Activated CD4-positive, alpha-beta T cell treated with anti-CD3 and anti-CD28 coated beads, Interleukin-2, amount 10 ng/mL, durations not matched to agents 7 days and 5 days (primary cell): ENCODE measurements around the gene SH3RF1. TPM values are rescaled to one million over a fixed set of nuclear protein-coding genes. Genes with fewer than 3 reads are reported as not detected.

Experiments
- CTCF ChIA-PET: fragments of 350-600 bp; sonication (Branson Sonifier 250); formaldehyde crosslinking; loops from one replicate; lab custom pipeline; 2021; ENCODE audit warnings: antibody characterized with exemption; lab: Charles Lee
- POLR2A ChIA-PET: fragments of 350-600 bp; sonication (Branson Sonifier 250); formaldehyde crosslinking; loops from one replicate; lab custom pipeline; 2021; ENCODE audit warnings: antibody characterized with exemption; lab: Charles Lee
- DNase-seq: peaks from one replicate; pipeline ENCODE4 v3.0.0-alpha.2; 2020
- H3K27ac Mint-ChIP-seq: one replicate; pipeline ENCODE4 v1.8.0; 2021; ENCODE audit warnings: mild to moderate bottlenecking, moderate library complexity, mixed read lengths
- H3K27me3 Mint-ChIP-seq: one replicate; pipeline ENCODE4 v1.8.0; 2021; ENCODE audit warnings: mixed read lengths
- H3K36me3 Mint-ChIP-seq: one replicate; pipeline ENCODE4 v1.8.0; 2021; ENCODE audit warnings: low read depth, mixed read lengths
- H3K4me1 Mint-ChIP-seq: one replicate; pipeline ENCODE4 v1.8.0; 2021; ENCODE audit warnings: mixed read lengths
- H3K4me3 Mint-ChIP-seq: one replicate; pipeline ENCODE4 v1.8.0; 2021; ENCODE audit warnings: mild to moderate bottlenecking, moderate library complexity, mixed read lengths
- H3K9me3 Mint-ChIP-seq: one replicate; pipeline ENCODE4 v1.8.0; 2021; ENCODE audit warnings: mixed read lengths
- total RNA-seq, 2 experiments: library from RNA; stranded (reverse); gene quantifications; one replicate each; pipeline ENCODE4 v1.2.3, GENCODE V29; 2021

Gene SH3RF1
- total RNA-seq, 2 experiments from 2014 or later, result 0.17 TPM

GRCh38 chr4:169167957-169168858 is 102.5 kb downstream of the SH3RF1 start:
- Mint-ChIP-seq H3K27ac (no peak overlapping the region), H3K9me3 (no peaks in the 10 kb centered on the region), H3K4me3 (no peak overlapping the region), H3K36me3 (no peaks in the 10 kb centered on the region), H3K27me3 (peaks cover 14% of the 10 kb centered on the region), H3K4me1 (peaks cover 9% of the 10 kb centered on the region)
- POLR2A ChIA-PET, result no interaction called here
- CTCF ChIA-PET, result no interaction called here
- DNase-seq, result no peak

- Mint-ChIP-seq H3K36me3 (no peaks in the 10 kb centered on the region), H3K9me3 (no peaks in the 10 kb centered on the region), H3K27ac (no peak overlapping the region), H3K4me1 (peaks cover 9% of the 10 kb centered on the region), H3K27me3 (peaks cover 9% of the 10 kb centered on the region), H3K4me3 (no peak overlapping the region)
- CTCF ChIA-PET, result no interaction called here
- POLR2A ChIA-PET, result no interaction called here
- DNase-seq, result no peak
These were observed 105.9 kb downstream of the SH3RF1 start for GRCh38 chr4:169164669-169165415.

- DNase-seq, result no peak
- CTCF ChIA-PET, result no interaction called here
- POLR2A ChIA-PET, result no interaction called here
- Mint-ChIP-seq H3K36me3 (no peaks in the 10 kb centered on the region), H3K4me1 (peaks cover 9% of the 10 kb centered on the region), H3K27ac (no peak overlapping the region), H3K9me3 (no peaks in the 10 kb centered on the region), H3K4me3 (no peak overlapping the region), H3K27me3 (peaks cover 9% of the 10 kb centered on the region)
These were observed 106.6 kb downstream of the SH3RF1 start for GRCh38 chr4:169163947-169164668.

GRCh38 chr4:169163495-169163894 is 107.3 kb downstream of the SH3RF1 start:
- POLR2A ChIA-PET, result no interaction called here
- no peaks in the 10 kb centered on the region for H3K9me3 Mint-ChIP-seq
- CTCF ChIA-PET, result no interaction called here
- H3K4me3 Mint-ChIP-seq, result no peak overlapping the region
- no peak for DNase-seq
- H3K36me3 Mint-ChIP-seq, result no peaks in the 10 kb centered on the region
- peaks cover 7% of the 10 kb centered on the region for H3K4me1 Mint-ChIP-seq
- peaks cover 6% of the 10 kb centered on the region for H3K27me3 Mint-ChIP-seq
- H3K27ac Mint-ChIP-seq, result no peak overlapping the region

- Mint-ChIP-seq H3K4me1 (no peaks in the 10 kb centered on the region), H3K9me3 (no peaks in the 10 kb centered on the region), H3K36me3 (no peaks in the 10 kb centered on the region), H3K27me3 (peaks cover 6% of the 10 kb centered on the region), H3K4me3 (no peak overlapping the region), H3K27ac (no peak overlapping the region)
- CTCF ChIA-PET, result no interaction called here
- no peak for DNase-seq
- POLR2A ChIA-PET, result no interaction called here
These were observed 109.9 kb downstream of the SH3RF1 start for GRCh38 chr4:169160825-169161224.

- no peak for DNase-seq
- Mint-ChIP-seq H3K4me1 (no peaks in the 10 kb centered on the region), H3K27ac (no peak overlapping the region), H3K27me3 (peaks cover 8% of the 10 kb centered on the region), H3K9me3 (no peaks in the 10 kb centered on the region), H3K36me3 (no peaks in the 10 kb centered on the region), H3K4me3 (no peak overlapping the region)
- POLR2A ChIA-PET, result no interaction called here
- CTCF ChIA-PET, result no interaction called here
These were observed 111.1 kb downstream of the SH3RF1 start for GRCh38 chr4:169159624-169160171.

- no peak overlapping the region for H3K4me3 Mint-ChIP-seq
- DNase-seq, result no peak
- no peak overlapping the region for H3K27ac Mint-ChIP-seq
- H3K4me1 Mint-ChIP-seq, result no peaks in the 10 kb centered on the region
- ChIA-PET CTCF (interaction anchor here (0.6 kb wide), 1 partner anchor 503 kb away, joined by 3 read pairs; no protein-coding TSS in a partner anchor), POLR2A (no interaction called here)
- H3K9me3 Mint-ChIP-seq, result no peaks in the 10 kb centered on the region
- H3K27me3 Mint-ChIP-seq, result peaks cover 8% of the 10 kb centered on the region
- no peaks in the 10 kb centered on the region for H3K36me3 Mint-ChIP-seq
These were observed 111.9 kb downstream of the SH3RF1 start for GRCh38 chr4:169158861-169159260.

GRCh38 chr4:169158046-169158445 is 112.7 kb downstream of the SH3RF1 start:
- Mint-ChIP-seq H3K36me3 (no peaks in the 10 kb centered on the region), H3K9me3 (no peaks in the 10 kb centered on the region), H3K4me3 (no peak overlapping the region), H3K27ac (no peak overlapping the region), H3K27me3 (peaks cover 6% of the 10 kb centered on the region), H3K4me1 (no peaks in the 10 kb centered on the region)
- ChIA-PET CTCF (no interaction called here), POLR2A (no interaction called here)
- DNase-seq, result no peak

GRCh38 chr4:169156392-169156791 is 114.4 kb downstream of the SH3RF1 start:
- H3K27ac Mint-ChIP-seq, result no peak overlapping the region
- DNase-seq, result no peak
- no peaks in the 10 kb centered on the region for H3K9me3 Mint-ChIP-seq
- H3K36me3 Mint-ChIP-seq, result no peaks in the 10 kb centered on the region
- H3K4me1 Mint-ChIP-seq, result no peaks in the 10 kb centered on the region
- CTCF ChIA-PET, result interaction anchor here (0.6 kb wide), 1 partner anchor 67 kb away, joined by 4 read pairs; no protein-coding TSS in a partner anchor
- H3K4me3 Mint-ChIP-seq, result no peak overlapping the region
- peaks cover 2% of the 10 kb centered on the region for H3K27me3 Mint-ChIP-seq
- POLR2A ChIA-PET, result no interaction called here

GRCh38 chr4:169154121-169154520 is 116.6 kb downstream of the SH3RF1 start:
- Mint-ChIP-seq H3K9me3 (no peaks in the 10 kb centered on the region), H3K27me3 (peaks cover 3% of the 10 kb centered on the region), H3K4me3 (no peak overlapping the region), H3K27ac (no peak overlapping the region), H3K4me1 (no peaks in the 10 kb centered on the region), H3K36me3 (no peaks in the 10 kb centered on the region)
- ChIA-PET CTCF (no interaction called here), POLR2A (no interaction called here)
- no peak for DNase-seq

GRCh38 chr4:169153481-169154087 is 117.2 kb downstream of the SH3RF1 start:
- POLR2A ChIA-PET, result no interaction called here
- CTCF ChIA-PET, result no interaction called here
- no peaks in the 10 kb centered on the region for H3K4me1 Mint-ChIP-seq

GRCh38 chr4:169152899-169153298 is 117.9 kb downstream of the SH3RF1 start:
- Mint-ChIP-seq H3K4me3 (no peak overlapping the region), H3K36me3 (no peaks in the 10 kb centered on the region), H3K4me1 (no peaks in the 10 kb centered on the region), H3K27ac (no peak overlapping the region), H3K27me3 (peaks cover 3% of the 10 kb centered on the region), H3K9me3 (no peaks in the 10 kb centered on the region)
- POLR2A ChIA-PET, result no interaction called here
- DNase-seq, result no peak
- CTCF ChIA-PET, result interaction anchor here (0.6 kb wide), 1 partner anchor 59 kb away, joined by 4 read pairs; no protein-coding TSS in a partner anchor

More at GRCh38 chr4:169153481-169154087, 117.2 kb downstream of the SH3RF1 start:
- Mint-ChIP-seq H3K36me3 (no peaks in the 10 kb centered on the region), H3K4me3 (no peak overlapping the region), H3K27ac (no peak overlapping the region), H3K9me3 (no peaks in the 10 kb centered on the region), H3K27me3 (peaks cover 3% of the 10 kb centered on the region)
- no peak for DNase-seq
